ENCODE measurements around the gene PLEKHG4B.

- TF ChIP-seq CTCF (conservative IDR thresholded peaks at IDR 0.05; ENCODE audit: low read depth, low read length) (no peak), ELK1 (IDR thresholded peaks at IDR 0.05; ENCODE audit: borderline replicate concordance, low read depth, low read length) (no peak), BHLHE40 (IDR thresholded peaks at IDR 0.05; ENCODE audit: low read depth, low read length) (no peak)
These were observed 38.4 kb upstream of the PLEKHG4B start for GRCh38 chr5:53381-54174.

Measured in IMR-90 (cell line).